ENCODE data around the gene CYSLTR2.

CYSLTR2 gene

DNA sequence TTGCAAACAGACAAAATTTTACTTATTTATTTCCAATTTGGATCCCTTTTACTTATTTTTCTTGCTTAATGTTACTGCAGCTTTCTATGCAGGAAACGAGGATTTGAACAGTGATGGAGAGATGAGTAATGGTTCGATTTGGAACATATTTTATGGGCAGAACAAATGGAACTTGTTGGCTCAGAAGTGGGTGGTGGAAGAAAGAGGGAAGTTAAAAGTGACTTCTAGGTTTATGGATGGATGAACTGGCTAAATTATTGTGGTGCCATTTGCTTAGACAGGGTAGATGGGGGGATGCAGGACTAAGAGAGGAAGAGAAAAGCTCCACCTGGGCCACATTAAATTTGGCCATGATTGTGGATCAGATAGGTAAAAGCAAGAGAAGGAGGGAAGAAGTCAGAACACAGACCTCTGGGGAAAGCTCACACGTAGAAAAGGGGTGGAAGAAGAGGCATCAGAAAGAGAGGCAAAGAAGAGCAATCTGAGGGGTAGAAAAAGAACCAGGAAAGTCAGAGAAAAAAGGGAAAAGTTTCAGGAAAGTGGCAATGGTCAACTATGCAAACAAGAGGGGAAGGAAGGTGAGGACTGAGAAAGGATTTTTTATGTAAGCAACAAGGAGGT, 768 bp upstream of the CYSLTR2 start:
- no peak for TF ChIP-seq CTCF (IDR thresholded peaks at IDR 0.05; ENCODE audit: low read depth, low read length)
- no peak overlapping the region for H3K27ac ChIP-seq
- no peaks in the 10 kb centered on the region for H3K36me3 ChIP-seq
- no peak overlapping the region for H3K4me3 ChIP-seq (ENCODE audit: low read depth, low read length)
- DNase-seq: no peak
- no peaks in the 10 kb centered on the region for H3K9me3 ChIP-seq (ENCODE audit: severe bottlenecking)
- H3K27me3 ChIP-seq (ENCODE audit: insufficient read depth, low read depth, severe bottlenecking): no peaks in the 10 kb centered on the region

DNA sequence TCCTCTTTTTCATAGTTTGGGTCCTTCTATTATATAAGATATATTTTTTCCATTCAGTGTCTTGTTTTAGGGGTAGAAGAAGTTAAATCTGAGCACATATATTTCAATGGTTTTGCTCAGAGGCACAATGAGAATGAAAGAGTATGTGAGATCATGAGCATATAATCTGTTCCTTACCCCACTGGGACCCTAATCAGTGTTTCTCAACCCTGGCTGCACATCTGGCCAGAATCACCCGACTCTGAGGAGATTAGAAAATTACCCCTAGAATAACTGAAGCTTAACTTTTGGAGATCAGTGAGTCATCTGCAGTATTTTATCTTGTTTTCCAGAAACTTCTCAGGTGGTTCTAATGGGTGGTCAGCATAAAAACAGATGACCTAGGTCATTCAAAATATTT, 782 bp downstream of the CYSLTR2 start:
- Histone ChIP-seq H3K9me3 (ENCODE audit: severe bottlenecking) (no peaks in the 10 kb centered on the region), H3K27ac (no peak overlapping the region), H3K27me3 (ENCODE audit: insufficient read depth, low read depth, severe bottlenecking) (no peaks in the 10 kb centered on the region), H3K36me3 (no peaks in the 10 kb centered on the region), H3K4me3 (ENCODE audit: low read depth, low read length) (no peak overlapping the region)
- DNase-seq: no peak
- no peak for TF ChIP-seq CTCF (IDR thresholded peaks at IDR 0.05; ENCODE audit: low read depth, low read length)

DNA sequence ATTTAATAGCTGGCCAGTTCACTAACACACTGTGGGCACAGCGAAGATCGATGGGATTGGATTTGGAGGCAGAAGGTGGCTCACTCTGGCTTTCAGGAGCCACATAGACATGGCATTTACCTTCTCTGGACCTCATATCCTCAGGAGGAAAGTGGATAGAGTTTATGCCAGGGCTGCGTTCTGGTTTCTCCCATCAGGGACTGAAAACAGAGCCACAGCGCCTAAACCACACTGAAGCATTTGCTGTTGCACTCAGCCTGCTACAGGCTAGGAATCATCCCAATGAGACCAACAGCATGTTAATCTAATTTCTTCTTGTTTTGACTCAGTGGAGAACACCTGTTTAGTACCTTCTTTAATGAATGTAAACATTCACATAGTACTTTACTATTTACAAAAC, 1.6 kb downstream of the CYSLTR2 start:
- no peak overlapping the region for H3K4me3 ChIP-seq (ENCODE audit: low read depth, low read length)
- TF ChIP-seq CTCF (IDR thresholded peaks at IDR 0.05; ENCODE audit: low read depth, low read length): no peak

DNA sequence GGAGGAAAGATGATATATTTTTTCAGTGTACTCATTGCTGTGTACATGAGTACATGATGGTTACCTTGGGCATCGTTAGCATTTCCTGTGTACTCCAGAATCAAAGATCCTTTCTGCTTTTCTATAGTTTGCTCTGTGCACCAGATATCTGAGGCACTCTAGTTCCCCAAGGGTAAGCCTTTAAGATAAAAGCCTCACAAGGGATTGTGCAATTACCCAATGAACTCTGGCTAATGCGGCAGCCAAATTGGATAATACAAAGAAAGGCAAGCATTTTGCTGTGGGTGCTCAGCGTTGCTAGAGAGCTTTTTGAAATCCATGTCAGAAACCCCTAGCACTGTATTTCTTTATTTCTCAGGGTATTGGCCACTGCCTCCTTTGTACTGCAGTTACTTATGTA, 2.9 kb downstream of the CYSLTR2 start:
- DNase-seq: no peak
- Histone ChIP-seq H3K36me3 (no peaks in the 10 kb centered on the region), H3K4me3 (ENCODE audit: low read depth, low read length) (no peak overlapping the region), H3K27ac (no peak overlapping the region), H3K9me3 (ENCODE audit: severe bottlenecking) (no peaks in the 10 kb centered on the region), H3K27me3 (ENCODE audit: insufficient read depth, low read depth, severe bottlenecking) (no peaks in the 10 kb centered on the region)
- TF ChIP-seq CTCF (IDR thresholded peaks at IDR 0.05; ENCODE audit: low read depth, low read length): no peak

More for the DNA sequence above, 1.6 kb downstream of the CYSLTR2 start:
- Histone ChIP-seq H3K9me3 (ENCODE audit: severe bottlenecking) (no peaks in the 10 kb centered on the region), H3K36me3 (no peaks in the 10 kb centered on the region), H3K27me3 (ENCODE audit: insufficient read depth, low read depth, severe bottlenecking) (no peaks in the 10 kb centered on the region), H3K27ac (no peak overlapping the region)
- no peak for DNase-seq

- no peak for TF ChIP-seq CTCF (IDR thresholded peaks at IDR 0.05; ENCODE audit: low read depth, low read length)
- H3K4me3 ChIP-seq (ENCODE audit: low read depth, low read length): no peak overlapping the region
- DNase-seq: no peak
These were observed 6.8 kb downstream of the CYSLTR2 start for GRCh38 chr13:48660361-48661076.

More at GRCh38 chr13:48660361-48661076, 6.8 kb downstream of the CYSLTR2 start:
- no peaks in the 10 kb centered on the region for H3K36me3 ChIP-seq
- no peaks in the 10 kb centered on the region for H3K27me3 ChIP-seq (ENCODE audit: insufficient read depth, low read depth, severe bottlenecking)
- no peaks in the 10 kb centered on the region for H3K9me3 ChIP-seq (ENCODE audit: severe bottlenecking)
- H3K27ac ChIP-seq: no peak overlapping the region

Measured in WERI-Rb-1 (cell line).